GM19467 (cell line): ENCODE data around the gene PTPRU.

Experiments
- ATAC-seq: cut with Tn5 transposase; IDR thresholded peaks from one replicate; pipeline ENCODE4 v1.9.1; 2021; ENCODE audit warnings: mild to moderate bottlenecking, moderate library complexity; ENCODE audit not compliant: unreplicated experiment

Gene PTPRU

DNA sequence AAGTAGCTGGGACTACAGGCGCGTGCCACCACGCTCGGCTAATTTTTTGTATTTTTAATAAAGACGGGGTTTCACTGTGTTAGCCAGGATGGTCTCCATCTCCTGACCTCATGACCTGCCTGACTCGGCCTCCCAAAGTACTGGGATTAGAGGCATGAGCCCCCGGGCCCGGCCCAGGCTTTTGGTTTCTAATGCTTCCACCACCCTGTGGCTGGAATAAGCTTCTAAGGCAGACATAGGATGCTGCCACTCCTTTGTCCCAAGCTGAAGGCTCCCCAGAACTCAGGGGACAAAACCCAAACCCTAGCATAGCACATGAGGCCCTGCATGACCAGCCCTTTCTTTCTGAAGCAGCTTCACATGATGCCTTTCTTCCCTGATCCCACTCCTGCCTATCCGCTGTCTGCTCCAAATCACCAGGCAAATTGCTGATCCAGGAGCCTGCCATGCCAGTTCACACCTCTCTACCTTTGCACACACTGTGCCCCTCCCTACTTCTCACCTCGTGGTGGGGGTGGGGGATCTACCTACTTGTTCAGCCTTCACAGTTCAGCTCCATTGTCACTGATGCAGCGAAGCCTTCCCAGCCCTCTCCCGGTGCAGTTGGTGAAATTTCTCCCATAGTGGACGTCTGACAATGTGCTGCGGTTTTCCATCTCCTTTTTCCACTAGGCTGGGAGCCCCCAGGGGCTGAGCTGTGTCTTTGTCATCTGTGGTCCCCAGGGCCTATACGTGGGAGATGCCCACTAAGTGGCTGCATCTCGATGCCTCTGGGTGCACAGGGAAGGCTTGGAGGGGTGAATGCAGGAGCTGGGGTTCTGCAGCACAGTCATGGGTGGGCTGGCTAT is 6.9 kb downstream of the PTPRU start:
- ATAC-seq, result no peak

- no peak for ATAC-seq
These were observed 7.5 kb downstream of the PTPRU start for GRCh38 chr1:29243871-29244200.

DNA sequence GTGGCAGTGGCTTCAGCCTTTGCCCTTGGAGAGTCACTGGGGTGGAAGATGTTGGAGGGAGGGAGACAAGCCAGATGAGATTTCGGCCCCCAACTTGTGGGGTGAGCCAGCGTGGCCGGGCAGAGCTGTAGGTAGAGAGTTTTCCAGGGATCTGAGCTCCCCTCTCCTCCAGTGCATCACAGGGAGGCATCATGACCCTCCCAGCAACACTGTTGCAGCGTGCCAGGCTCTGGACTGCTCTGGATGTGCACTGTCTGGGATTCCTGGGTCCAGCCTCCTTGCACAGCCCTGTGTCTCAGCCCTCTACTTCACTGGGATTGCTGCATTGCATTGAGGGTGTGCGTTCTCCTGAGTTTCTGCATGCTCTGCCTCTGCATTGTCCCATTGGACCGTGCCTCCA is 8.9 kb downstream of the PTPRU start:
- no peak for ATAC-seq

DNA sequence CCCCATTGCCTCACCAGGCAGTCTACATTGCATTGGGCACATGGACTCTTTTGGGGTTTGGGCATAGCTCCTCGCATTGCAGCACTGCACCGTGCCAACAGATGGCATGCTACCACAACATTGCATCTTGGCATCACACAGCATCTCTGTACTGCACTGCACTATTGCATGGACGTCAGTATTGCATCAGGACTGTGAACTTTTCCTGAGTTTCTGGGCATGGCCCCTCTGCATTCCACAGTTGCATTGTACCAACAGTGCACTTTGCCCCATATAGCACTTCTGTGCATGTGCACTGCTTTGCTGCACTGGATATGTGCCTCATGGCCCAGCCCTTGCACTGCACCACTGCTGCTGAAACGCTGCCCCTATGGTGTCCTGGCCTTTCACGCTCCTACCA is 9.6 kb downstream of the PTPRU start:
- no peak for ATAC-seq

- ATAC-seq, result no peak
These were observed 10.7 kb downstream of the PTPRU start for GRCh38 chr1:29247044-29247443.

DNA sequence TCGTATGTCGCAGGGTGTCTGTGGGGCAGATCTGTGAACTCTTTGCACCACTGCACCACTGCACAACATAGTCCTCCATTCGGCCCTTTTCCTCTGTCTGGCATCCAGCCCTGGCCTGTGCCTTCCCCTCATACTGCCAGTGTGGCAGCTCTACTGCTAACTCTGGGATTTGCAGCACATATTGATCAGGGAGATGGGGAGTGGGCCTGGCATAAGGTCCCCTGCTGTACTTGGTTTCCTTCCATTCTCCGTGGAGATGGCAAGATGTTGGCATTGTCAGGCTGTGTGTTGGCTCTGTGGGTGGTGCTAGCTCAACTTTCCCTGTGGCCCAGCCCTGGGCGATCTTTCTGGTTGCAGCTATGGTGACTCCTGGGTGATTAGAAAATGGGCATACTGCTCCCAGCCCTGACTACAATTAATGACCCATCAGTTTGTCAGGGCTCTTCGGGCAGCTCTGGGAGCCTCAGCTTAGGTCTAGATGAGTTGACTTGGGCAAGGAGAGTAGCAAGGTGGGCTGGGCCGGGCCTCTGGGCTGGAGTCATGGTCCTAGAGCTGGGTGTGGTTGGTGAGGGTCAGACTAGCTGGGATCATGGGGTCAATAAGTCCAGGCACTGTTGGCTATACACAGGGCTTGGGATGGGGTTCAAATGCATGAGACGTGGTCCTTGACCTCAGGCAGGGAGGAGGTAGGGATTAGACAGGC is 11.4 kb downstream of the PTPRU start:
- no peak for ATAC-seq

GRCh38 chr1:29248409-29248808 is 12.1 kb downstream of the PTPRU start:
- no peak for ATAC-seq

DNA sequence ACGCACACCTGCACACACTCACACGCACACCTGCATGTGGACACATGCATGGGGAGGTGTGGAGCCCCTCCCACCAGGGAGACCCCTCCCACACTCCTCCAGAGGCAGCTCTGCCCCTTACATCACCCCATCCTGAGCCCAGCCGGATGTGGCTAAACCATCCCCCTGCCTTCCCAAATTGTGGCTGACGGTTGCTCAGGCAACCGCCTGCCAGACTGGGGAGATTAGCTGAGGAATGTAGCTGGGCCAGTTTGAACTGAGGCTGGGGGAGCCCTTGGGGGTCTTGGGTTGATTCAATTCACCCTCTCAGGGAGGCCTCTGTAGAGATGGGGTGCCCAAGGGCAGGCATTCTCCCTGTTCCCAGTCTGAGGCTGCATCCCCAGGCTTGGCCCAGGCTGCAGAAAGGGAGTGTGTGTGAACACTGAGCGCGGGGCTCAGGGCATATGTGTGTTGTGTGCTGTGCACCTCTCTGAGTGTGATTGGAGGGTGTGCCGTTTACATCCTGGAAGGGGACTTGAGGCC is 12.9 kb downstream of the PTPRU start:
- ATAC-seq, result no peak

DNA sequence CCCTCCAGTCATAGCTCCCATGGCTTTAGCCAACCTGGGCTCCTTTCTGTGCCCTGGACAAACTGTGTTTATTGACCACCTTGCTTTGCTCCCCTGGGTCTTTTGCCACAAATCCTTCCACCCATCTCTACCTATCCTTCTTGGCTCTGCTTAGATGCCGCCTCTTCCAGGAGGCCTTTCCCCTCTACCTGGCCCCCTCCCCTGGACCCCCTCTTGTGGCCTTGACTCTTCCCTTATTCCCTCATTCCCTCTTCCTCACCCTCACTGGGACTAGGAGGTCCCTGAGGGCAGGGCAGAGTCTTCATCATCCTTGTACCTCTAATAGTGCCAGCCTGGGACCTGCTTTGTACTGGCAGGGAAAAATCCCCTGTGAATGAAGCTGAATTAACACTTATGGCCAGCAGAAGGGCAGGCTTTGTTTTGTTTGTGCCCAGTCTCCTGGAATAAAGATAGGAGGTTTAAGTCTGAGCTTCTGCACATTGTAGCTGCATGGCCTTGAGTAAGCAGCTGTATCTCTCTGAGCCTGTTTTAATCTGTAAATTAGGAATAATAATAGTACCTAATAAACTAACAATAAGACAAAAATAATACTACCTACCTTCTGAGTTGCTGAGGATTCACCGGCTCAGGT is 13.7 kb downstream of the PTPRU start:
- no peak for ATAC-seq

DNA sequence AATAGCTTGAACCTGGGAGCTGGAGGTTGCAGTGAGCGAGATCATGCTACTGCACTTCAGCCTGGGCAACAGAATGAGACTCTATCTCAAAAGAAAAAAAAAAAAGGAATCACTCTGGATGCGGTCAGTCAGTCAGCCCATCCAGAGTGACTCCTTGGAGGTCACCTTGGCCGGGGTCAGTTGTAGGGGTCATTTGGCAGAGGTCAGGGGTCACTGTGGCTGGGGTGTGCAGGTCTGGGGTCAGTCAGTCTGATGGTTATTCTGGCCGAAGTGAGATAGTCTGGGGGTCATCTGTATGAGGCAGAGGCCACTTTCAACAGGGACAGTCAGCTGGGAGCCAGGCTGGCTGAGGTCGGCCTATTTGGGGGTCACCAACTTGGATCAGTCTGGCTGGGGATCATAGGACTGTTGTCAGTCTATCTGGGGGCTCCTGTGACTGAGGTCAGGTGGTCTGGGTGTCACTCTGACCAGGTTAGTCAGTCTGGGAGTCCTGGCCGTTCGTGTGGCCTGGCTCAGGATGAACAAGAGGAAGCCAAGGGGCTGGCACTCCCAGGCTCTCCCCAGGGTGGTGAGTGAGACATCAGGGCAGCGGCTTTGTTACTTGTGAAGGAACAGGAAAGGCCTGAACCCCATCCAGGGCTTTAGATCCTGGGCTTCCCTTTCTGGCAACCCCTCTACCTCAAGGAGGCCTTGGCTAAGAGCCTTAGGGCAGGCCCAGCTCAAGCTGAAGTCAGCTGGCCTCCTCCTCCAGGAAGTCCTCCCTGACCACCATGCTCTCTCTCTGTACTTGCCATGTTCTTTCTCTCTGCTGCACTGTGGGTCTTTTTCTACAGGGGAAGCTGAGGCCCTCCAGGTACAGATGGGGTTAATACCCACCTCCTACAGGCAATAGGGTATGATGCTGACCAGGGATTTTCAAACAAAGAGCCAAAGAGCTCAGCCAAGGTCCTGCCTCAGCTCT is 15.1 kb downstream of the PTPRU start:
- ATAC-seq, result no peak

DNA sequence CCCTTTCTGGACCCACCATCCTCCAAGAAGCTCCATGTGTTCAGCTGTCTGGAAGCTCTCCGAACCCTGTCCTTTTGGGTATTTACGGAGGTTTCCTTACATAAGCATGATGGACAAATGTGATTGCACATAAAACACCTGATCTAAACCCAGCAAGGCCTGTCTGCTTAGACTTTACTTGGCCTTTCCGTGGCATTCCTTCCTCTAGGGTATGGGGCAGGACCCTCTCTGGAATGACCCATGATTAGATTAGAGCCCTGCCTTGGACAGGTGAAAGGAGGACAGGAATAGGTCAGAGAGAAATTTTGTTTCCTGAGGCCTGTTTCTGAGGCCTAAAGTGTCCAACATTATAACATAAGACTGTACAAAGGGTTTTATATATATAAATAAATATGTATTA is 16.9 kb downstream of the PTPRU start:
- no peak for ATAC-seq

DNA sequence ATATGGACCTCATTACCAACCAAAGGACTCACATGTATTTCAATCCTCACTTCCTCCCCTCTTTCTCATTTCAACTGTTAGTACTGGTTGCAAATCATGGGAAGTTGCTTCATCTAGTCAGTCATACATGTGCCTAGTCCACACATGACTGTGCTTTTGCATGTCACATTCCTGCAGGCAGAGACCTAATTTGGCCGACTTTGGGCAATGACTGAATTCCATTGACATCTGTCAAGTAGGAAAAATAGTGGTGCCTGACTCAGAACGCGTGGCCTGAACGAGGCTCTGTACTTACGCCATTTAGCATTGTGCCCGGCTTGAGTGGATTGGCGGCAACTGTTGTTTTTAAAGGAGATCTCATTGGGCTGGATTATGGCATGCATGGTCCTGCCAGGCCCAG is 18.0 kb downstream of the PTPRU start:
- no peak for ATAC-seq

DNA sequence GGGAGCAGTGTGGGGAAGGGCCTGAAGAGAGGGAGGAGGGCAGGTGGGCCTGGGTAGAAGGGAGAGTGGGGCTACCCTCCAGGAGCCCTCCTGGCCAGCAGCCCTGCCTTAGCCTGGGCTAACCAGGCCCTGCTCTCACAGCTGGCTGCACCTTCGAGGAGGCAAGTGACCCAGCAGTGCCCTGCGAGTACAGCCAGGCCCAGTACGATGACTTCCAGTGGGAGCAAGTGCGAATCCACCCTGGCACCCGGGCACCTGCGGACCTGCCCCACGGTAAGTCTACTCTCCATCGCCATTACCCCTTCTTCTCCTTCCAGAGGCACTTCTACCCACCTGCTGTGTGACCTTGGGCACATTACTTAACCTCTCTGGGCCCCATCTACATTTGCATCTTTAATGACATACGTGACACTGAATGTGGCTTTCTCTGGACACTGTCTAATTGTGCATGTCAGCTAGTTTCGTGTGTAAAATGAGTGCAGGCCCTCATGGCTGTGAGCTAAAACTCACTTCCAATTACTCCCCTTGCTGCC is 18.9 kb downstream of the PTPRU start:
- no peak for ATAC-seq

DNA sequence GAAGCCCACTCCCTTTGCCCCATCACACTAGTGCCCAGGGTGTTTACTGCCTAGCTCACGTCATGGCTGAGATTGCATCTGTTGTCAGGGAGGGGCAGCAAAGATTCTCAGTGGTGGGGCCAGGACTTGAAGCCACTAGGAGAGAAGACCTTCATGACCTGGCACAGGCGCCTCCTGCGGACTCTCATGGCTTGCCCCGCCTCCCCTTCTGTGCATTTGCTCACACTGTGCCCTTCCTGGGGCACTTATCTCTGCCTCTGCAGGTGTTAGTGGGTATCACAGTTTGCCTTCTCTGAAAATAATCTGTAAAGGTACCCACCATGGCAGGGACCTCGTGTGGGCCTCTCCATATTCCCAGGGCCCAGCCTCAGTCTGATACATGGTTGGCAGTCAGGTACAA is 20.1 kb downstream of the PTPRU start:
- no peak for ATAC-seq

GRCh38 chr1:29256979-29257804 is 20.9 kb downstream of the PTPRU start:
- ATAC-seq, result no peak

GRCh38 chr1:29258189-29258975 is 22.1 kb downstream of the PTPRU start:
- ATAC-seq, result no peak

GRCh38 chr1:29258976-29259801 is 22.9 kb downstream of the PTPRU start:
- ATAC-seq, result no peak
